ENCODE results near the gene DRC7. TPM values are rescaled to one million over a fixed set of nuclear protein-coding genes. Genes with fewer than 3 reads are reported as not detected.
"Not testable (repeated sequence)": the region's sequence is repeated elsewhere in the genome, so short reads cannot be mapped to it uniquely, and the experiment has no call there.

DRC7 gene
- total RNA-seq, 1 donor from 2014 or later: 0.04 TPM

DNA sequence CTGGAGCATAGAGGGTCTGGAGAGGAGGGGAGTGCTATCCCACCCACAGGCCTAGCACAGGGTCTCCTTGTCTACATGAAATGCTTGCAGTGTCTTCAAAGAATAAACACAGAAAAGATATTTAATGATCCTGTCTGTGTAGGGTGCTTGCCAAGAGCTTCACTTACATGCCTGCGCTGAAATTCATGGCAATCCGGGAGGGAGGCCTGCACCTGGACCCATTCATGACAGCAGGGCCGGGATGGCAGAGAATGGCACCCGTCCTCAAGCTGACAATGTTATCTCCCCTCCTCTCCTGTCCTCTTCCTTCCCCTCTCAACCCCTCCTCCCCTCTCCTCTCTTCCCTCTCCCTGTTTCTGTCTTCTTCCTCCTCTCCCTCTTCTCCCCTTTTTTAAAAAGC, 24.4 kb upstream of the DRC7 start:
- Histone ChIP-seq H3K27me3 (ENCODE audit: control insufficient read depth, insufficient read depth, low read length) (peaks cover 16% of the 10 kb centered on the region), H3K4me3 (ENCODE audit: low read depth, low read length) (no peak overlapping the region), H3K36me3 (ENCODE audit: control insufficient read depth, insufficient read depth, low read length) (no peaks in the 10 kb centered on the region)
- TF ChIP-seq, protein P1, sequence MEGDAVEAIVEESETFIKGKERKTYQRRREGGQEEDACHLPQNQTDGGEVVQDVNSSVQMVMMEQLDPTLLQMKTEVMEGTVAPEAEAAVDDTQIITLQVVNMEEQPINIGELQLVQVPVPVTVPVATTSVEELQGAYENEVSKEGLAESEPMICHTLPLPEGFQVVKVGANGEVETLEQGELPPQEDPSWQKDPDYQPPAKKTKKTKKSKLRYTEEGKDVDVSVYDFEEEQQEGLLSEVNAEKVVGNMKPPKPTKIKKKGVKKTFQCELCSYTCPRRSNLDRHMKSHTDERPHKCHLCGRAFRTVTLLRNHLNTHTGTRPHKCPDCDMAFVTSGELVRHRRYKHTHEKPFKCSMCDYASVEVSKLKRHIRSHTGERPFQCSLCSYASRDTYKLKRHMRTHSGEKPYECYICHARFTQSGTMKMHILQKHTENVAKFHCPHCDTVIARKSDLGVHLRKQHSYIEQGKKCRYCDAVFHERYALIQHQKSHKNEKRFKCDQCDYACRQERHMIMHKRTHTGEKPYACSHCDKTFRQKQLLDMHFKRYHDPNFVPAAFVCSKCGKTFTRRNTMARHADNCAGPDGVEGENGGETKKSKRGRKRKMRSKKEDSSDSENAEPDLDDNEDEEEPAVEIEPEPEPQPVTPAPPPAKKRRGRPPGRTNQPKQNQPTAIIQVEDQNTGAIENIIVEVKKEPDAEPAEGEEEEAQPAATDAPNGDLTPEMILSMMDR (IDR thresholded peaks at IDR 0.05; ENCODE audit: insufficient read depth, low read length, poor library complexity, severe bottlenecking): no peak
- no peak for DNase-seq (ENCODE audit: low read depth)

DNA sequence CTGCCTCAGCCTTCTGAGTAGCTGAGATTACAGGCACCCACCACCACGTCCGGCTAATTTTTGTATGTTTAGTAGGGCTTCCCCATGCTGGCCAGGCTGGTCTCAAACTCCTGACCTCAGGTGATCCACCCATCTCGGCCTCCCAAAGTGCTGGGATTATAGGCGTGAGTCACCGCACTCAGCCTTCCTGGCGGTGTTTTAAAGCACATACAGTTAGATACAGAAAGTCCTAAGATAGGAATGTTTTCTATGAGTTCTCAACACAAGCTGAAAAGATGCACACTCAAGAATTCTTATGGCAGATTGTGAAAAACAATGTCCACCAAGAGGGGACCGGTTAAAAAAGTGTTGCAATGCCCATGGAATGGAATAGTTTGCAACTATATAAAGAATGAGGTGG, 23.2 kb upstream of the DRC7 start:
- peaks cover 19% of the 10 kb centered on the region for H3K27me3 ChIP-seq (ENCODE audit: control insufficient read depth, insufficient read depth, low read length)
- H3K4me3 ChIP-seq (ENCODE audit: low read depth, low read length); H3K36me3 ChIP-seq (ENCODE audit: control insufficient read depth, insufficient read depth, low read length); DNase-seq (ENCODE audit: low read depth): not testable (repeated sequence)

DNA sequence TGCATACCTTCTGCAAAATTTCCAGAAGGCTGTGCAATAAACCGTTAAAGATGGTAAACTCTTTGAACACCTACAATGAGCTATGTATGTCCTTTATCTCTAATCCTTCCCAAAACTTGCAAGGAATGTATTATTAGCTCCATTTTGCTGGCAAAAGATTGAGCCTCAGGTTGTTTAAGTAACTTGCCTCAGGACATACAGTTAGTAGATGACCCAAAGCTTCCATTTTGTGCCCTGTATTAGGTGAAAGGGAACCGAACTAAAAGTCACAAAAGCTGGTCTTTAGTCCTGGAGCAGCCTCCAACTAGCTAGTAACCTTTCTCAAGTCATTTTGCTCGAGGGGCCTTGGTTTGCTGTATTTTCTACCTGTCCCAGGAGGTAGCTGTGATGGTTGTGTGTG, 22.2 kb upstream of the DRC7 start:
- H3K36me3 ChIP-seq (ENCODE audit: control insufficient read depth, insufficient read depth, low read length): no peaks in the 10 kb centered on the region
- no peak for DNase-seq (ENCODE audit: low read depth)
- H3K27me3 ChIP-seq (ENCODE audit: control insufficient read depth, insufficient read depth, low read length): peaks cover 20% of the 10 kb centered on the region
- H3K4me3 ChIP-seq (ENCODE audit: low read depth, low read length): no peak overlapping the region
- TF ChIP-seq, protein P1 (IDR thresholded peaks at IDR 0.05; ENCODE audit: insufficient read depth, low read length, poor library complexity, severe bottlenecking): no peak

DNA sequence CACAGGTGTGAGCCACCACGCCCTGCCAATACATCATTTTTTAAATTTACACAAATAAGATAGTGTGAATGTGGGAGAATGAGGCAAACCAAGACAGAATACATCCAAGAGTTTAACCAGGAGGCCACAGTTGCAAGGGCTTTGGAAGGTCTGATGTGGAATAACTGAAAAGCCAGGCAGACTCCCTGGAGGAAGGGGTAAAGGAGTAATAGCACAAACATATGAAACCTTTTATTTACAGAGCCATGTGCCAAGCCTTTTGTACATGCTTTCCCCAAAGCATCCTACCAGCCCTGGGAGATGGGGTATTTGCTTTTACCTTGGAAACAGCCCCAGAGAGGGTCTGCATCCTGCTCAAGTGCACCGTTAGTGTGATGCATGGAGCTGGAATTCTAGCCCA, 21.8 kb upstream of the DRC7 start:
- H3K4me3 ChIP-seq (ENCODE audit: low read depth, low read length): no peak overlapping the region
- TF ChIP-seq, protein P1 (IDR thresholded peaks at IDR 0.05; ENCODE audit: insufficient read depth, low read length, poor library complexity, severe bottlenecking): no peak
- DNase-seq (ENCODE audit: low read depth): no peak
- H3K36me3 ChIP-seq (ENCODE audit: control insufficient read depth, insufficient read depth, low read length): no peaks in the 10 kb centered on the region
- peaks cover 22% of the 10 kb centered on the region for H3K27me3 ChIP-seq (ENCODE audit: control insufficient read depth, insufficient read depth, low read length)

DNA sequence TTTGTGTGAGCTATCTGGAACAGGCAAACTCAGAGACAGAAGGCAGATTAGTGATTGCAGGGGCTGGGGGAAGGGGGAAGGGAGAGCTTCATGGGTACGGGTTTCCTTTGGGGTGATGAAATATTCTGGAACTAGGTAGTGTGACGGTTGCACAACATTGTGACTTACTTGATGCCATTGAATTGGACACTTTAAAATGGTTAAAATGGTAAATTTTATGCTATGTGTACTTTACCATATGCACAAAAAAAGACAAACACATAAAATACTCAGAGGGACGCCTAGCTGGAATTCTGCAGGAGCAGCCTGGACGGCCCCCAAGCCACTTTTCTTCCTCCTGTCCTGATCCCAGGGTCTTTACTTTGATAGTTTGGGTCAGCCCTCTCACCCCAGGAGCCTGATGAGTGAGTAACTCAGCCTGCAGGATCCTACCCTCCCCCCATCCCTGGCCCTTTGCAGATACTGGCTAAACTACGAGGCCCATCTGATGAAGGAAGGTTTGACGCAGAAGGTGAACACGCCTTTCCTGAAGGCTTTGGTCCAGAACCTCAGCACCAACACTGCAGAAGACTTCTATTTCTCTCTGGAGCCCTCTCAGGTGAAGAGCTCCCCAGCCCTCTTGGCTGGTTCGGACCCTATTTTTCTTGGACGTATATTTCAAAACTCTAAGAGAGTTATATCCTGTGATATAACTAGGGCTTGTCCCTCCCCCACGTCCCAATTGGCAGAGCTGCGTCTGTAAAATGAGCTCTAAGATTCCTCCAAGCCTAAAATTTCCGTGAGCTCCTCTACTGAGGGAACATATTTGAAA, 18.7 kb upstream of the DRC7 start:
- Histone ChIP-seq H3K27me3 (ENCODE audit: control insufficient read depth, insufficient read depth, low read length) (peaks cover 30% of the 10 kb centered on the region), H3K4me3 (ENCODE audit: low read depth, low read length) (no peak overlapping the region), H3K36me3 (ENCODE audit: control insufficient read depth, insufficient read depth, low read length) (no peaks in the 10 kb centered on the region)
- TF ChIP-seq, protein P1 (IDR thresholded peaks at IDR 0.05; ENCODE audit: insufficient read depth, low read length, poor library complexity, severe bottlenecking): no peak
- no peak for DNase-seq (ENCODE audit: low read depth)

DNA sequence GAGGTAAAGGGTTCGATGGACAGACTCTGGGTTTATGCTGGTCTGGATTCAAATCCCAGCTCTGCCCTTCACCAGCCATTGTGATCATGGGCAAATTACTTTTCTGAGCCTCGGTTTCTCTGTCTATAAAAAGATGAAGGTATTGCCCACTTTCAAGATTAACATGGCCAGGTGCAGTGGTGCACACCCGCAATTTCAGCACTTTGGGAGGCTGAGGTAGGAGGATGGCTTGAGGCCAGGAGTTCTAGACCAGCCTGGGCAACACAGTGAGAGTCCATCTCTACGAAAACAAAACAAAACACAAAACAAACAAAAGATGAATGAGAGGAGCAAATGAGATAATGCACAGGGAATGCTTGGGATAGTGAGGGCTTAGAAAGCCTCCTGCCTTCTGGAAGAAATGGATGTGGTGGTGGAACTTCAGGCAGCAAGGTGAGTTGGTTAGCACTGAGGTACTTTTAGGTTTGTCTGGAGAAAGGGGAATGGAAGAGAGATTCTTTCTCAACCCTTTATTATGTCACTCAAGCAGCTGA, 18.0 kb upstream of the DRC7 start:
- H3K4me3 ChIP-seq (ENCODE audit: low read depth, low read length): no peak overlapping the region
- TF ChIP-seq, protein P1 (IDR thresholded peaks at IDR 0.05; ENCODE audit: insufficient read depth, low read length, poor library complexity, severe bottlenecking): no peak
- H3K27me3 ChIP-seq (ENCODE audit: control insufficient read depth, insufficient read depth, low read length): peaks cover 30% of the 10 kb centered on the region
- no peaks in the 10 kb centered on the region for H3K36me3 ChIP-seq (ENCODE audit: control insufficient read depth, insufficient read depth, low read length)
- no peak for DNase-seq (ENCODE audit: low read depth)

Data from kidney epithelial cell (primary cell).